Fibroblast of mammary gland (primary cell): ENCODE results near the gene PALLD.

ENCODE experiments used
- DNase-seq: peaks from one replicate; pipeline ENCODE4 v3.0.0-alpha.2; 2010; ENCODE audit warnings: low read depth
- H3K4me3 ChIP-seq: 2 replicates; pipeline ENCODE4 v1.5.1; 2011; ENCODE audit warnings: low read depth, mild to moderate bottlenecking, low read length, moderate library complexity; ENCODE audit not compliant: control insufficient read depth
- TF ChIP-seq, protein P1 (sequence below): conservative IDR thresholded peaks from 2 replicates; pipeline ENCODE4 v1.5.1; 2011; ENCODE audit warnings: low read depth, low read length, inconsistent platforms; ENCODE audit not compliant: control insufficient read depth, insufficient read depth

PALLD gene

DNA sequence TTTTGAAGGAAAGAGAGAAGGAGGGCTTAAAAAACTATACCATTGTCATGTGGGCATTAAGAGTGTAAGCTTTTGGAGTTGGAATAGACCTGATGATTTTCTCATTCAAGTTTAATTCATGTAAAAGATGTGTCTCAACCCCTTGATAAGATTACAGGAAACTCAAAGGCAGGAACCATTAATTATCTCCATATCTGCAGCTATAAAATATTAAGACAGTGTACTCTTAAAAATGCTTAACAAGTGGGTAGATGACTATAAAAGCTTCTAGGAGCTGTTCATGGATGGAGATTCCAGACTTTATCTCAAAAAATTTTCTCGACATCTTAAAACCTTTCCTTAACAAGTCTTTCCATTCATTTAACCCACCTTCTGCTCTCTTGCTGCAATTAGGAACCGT, 208.3 kb downstream of the PALLD start:
- TF ChIP-seq, protein P1, sequence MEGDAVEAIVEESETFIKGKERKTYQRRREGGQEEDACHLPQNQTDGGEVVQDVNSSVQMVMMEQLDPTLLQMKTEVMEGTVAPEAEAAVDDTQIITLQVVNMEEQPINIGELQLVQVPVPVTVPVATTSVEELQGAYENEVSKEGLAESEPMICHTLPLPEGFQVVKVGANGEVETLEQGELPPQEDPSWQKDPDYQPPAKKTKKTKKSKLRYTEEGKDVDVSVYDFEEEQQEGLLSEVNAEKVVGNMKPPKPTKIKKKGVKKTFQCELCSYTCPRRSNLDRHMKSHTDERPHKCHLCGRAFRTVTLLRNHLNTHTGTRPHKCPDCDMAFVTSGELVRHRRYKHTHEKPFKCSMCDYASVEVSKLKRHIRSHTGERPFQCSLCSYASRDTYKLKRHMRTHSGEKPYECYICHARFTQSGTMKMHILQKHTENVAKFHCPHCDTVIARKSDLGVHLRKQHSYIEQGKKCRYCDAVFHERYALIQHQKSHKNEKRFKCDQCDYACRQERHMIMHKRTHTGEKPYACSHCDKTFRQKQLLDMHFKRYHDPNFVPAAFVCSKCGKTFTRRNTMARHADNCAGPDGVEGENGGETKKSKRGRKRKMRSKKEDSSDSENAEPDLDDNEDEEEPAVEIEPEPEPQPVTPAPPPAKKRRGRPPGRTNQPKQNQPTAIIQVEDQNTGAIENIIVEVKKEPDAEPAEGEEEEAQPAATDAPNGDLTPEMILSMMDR, result no peak
- no peak overlapping the region for H3K4me3 ChIP-seq
- no peak for DNase-seq

DNA sequence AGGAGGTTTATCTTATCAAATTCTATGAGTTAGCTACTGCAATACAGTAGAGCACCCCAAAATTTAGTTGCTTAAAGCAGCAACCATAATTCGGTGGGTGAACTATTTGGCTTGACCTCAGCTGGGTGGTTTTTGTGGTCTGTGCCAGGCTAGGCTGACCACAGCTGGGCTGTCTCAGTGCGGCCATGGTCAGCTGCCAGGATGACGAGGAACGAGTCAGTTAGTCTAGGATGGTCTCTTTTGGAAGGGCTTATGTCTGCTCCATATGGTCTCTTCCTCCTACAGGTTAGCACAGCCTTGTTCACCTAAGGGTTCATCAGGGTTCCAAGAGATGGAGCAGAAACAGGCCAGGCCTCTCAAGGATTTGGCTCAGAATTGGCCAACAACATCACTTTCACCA, 210.4 kb downstream of the PALLD start:
- DNase-seq, result peak; percentile 60
- TF ChIP-seq, protein P1, result no peak
- H3K4me3 ChIP-seq, result no peak overlapping the region

DNA sequence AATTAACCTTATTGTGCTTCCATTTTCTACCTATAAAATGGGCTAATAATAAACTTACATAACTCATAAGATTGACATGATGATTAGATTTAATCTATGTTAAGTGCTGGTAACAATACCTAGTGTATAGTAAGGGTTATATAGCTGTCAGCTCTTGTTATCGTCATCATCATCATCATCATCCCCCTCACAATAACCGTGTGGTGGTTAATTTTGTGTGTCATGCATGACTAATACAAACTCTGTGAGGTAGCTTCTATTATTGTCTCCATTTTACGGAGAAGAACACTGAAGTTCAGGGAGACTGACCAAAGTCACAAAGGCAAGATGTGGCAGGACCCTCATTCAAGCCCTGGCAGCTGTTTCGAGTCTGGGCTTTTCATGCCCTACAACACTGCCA, 211.3 kb downstream of the PALLD start:
- peak; percentile 67 for DNase-seq
- TF ChIP-seq, protein P1, result no peak
- H3K4me3 ChIP-seq, result no peak overlapping the region

DNA sequence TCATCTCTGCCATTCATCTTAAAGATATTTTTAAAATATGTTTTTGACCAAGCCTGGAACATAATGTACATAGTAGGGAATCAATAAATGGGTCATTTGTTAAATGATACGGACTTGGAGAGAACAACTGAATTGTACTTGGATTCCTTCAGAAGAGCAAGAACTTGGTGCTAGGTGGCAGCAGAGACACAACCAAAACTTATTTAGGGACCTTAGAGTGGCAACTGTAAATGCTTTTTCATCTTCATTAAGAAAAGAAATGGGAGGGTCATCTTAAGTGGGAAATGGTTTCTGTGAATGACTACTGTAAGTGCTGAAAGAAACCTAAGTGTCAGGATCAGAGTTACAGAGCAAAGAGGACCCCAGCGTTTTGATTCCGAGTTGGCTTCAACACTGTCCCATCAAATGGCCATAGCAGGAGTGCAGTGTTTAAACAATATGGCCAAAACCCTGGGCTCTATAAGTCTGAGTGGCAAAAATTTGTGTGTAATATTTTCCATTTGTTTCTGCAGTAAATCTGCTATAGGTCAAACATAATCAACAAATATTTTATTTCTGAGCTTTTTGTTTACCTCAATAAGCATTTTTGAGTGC, 213.6 kb downstream of the PALLD start:
- peak; percentile 82 for DNase-seq
- no peak overlapping the region for H3K4me3 ChIP-seq
- TF ChIP-seq, protein P1, result peak; percentile 69

DNA sequence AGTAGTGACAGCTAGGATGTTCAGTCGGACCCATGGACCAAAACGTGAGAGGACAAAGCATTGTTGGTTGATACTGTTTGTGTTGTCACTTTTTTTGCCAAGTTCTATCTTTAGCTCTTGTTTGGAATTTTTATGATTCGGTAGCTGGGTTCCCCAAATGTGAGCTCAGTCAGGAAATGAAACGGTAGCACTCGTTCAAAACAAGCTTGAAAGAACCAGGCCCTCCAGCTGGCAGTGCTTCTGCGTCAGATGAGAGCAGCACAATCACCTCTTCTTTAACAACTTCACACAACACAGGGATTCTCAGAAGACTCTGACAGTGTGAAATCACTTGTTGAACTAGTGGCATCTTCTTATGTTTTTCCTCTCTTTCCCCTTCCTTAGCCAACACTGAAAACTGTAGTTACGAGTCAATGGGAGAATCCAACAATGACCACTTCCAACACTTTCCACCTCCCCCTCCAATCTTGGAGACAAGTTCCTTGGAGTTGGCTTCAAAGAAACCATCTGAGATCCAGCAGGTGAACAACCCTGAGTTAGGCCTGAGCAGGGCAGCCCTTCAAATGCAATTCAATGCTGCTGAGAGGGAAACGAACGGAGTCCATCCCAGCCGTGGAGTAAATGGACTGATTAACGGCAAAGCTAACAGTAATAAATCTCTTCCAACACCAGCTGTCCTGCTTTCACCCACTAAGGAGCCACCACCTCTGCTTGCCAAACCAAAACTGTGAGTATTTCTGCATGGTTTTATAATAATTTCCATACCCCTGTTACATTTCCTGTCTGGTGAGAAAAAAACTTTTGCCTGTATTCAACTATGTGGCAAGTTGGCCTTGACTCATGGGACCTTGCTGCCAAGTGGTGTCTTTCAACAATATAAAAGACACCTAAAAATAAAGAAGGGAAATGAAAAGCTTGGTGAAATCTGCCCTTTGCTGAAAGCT, 214.6 kb downstream of the PALLD start:
- no peak overlapping the region for H3K4me3 ChIP-seq
- TF ChIP-seq, protein P1, result no peak

DNA sequence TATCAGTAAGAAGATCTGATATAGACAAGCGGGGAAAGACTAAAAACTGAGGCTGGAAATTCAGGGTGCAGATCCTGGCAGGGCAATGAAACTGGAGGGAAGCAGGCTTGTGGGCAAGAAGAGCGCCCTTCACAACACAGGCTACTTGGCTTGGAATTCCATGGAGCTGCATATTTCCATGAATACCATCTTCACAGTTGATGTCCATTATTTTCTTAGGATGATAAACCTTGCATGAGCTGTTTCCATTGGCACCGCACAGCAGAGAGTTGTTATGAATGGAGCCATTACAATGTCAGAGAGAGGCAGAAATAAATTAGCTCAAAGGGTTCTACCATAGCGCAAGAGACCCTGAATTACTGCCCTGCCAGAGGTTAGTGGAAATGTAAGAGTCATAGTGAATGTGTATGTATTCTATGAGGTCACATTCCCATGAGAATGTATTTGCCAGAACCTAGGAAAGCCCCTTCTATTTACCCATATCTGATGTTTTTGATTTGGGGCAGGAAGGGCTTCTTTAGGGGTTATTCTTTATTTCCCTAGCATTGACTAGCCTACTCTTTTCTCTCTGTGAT, 215.6 kb downstream of the PALLD start:
- DNase-seq, result no peak
- no peak overlapping the region for H3K4me3 ChIP-seq
- TF ChIP-seq, protein P1, result no peak

More for the DNA sequence above, 214.6 kb downstream of the PALLD start:
- DNase-seq, result peak; percentile 82
